Lower leg skin (tissue), 3 donors: Measurements from ENCODE around the gene UNC13B.

Source experiments
- POLR2A ChIP-seq, 2 donors: fragments of 450-650 bp; IDR thresholded peaks; one replicate each; pipeline ENCODE4 v1.6.1; 2016 to 2017; ENCODE audit warnings: antibody characterized with exemption in 2 of 2, mild to moderate bottlenecking in 1 of 2, moderate library complexity in 1 of 2
- TF ChIP-seq, protein P1 (sequence below), 3 donors: fragments of 450-650 bp; IDR thresholded peaks; one replicate each; pipeline ENCODE4 v1.5.1; 2016; ENCODE audit warnings: antibody characterized with exemption in 3 of 3, mild to moderate bottlenecking in 3 of 3, moderate library complexity in 2 of 3

GRCh38 chr9:35397923-35398322 lies 236.1 kb downstream of the UNC13B start:
- TF ChIP-seq, protein P1, sequence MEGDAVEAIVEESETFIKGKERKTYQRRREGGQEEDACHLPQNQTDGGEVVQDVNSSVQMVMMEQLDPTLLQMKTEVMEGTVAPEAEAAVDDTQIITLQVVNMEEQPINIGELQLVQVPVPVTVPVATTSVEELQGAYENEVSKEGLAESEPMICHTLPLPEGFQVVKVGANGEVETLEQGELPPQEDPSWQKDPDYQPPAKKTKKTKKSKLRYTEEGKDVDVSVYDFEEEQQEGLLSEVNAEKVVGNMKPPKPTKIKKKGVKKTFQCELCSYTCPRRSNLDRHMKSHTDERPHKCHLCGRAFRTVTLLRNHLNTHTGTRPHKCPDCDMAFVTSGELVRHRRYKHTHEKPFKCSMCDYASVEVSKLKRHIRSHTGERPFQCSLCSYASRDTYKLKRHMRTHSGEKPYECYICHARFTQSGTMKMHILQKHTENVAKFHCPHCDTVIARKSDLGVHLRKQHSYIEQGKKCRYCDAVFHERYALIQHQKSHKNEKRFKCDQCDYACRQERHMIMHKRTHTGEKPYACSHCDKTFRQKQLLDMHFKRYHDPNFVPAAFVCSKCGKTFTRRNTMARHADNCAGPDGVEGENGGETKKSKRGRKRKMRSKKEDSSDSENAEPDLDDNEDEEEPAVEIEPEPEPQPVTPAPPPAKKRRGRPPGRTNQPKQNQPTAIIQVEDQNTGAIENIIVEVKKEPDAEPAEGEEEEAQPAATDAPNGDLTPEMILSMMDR (IDR thresholded peaks at IDR 0.05), result no peak
- no peak for TF ChIP-seq POLR2A (IDR thresholded peaks at IDR 0.05)
